Neural cell (in vitro differentiated cells): ENCODE measurements around the gene RANBP3.

Experiments
- CTCF ChIP-seq: fragments of 450-650 bp; IDR thresholded peaks from 2 replicates; pipeline ENCODE4 v1.5.1; 2014; ENCODE audit warnings: antibody characterized with exemption, mild to moderate bottlenecking, moderate library complexity; ENCODE audit not compliant: poor library complexity, severe bottlenecking
- EZH2 ChIP-seq: fragments of 200-600, 300-800 bp; shearing (Covaris generic), sonication (generic); IDR thresholded peaks from 2 replicates; pipeline ENCODE4 v1.6.1; 2014; ENCODE audit warnings: antibody characterized with exemption, low read length, borderline replicate concordance, mild to moderate bottlenecking; ENCODE audit not compliant: insufficient read depth, poor library complexity, severe bottlenecking
- POLR2AphosphoS5 ChIP-seq: IDR thresholded peaks from 2 replicates; pipeline ENCODE4 v1.6.1; 2012
- SMC3 ChIP-seq: fragments of 450-650 bp; conservative IDR thresholded peaks from 2 replicates; pipeline ENCODE4 v1.6.1; 2014; ENCODE audit warnings: antibody characterized with exemption, mild to moderate bottlenecking, moderate library complexity; ENCODE audit not compliant: poor library complexity

- TF ChIP-seq CTCF (no peak), SMC3 (no peak), EZH2 (no peak), POLR2AphosphoS5 (no peak)
Measured at GRCh38 chr19:5941673-5942072, 36.3 kb downstream of the RANBP3 start.
